Mesendoderm (in vitro differentiated cells): ENCODE measurements around the gene ESF1.

Experiments used
- DNase-seq: peaks from one replicate; pipeline ENCODE4 v3.0.0; 2013
- H2AK5ac ChIP-seq: 2 replicates; pipeline ENCODE4 v1.6.1; 2013; ENCODE audit warnings: low read length, inconsistent platforms
- H2BK120ac ChIP-seq: 2 replicates; pipeline ENCODE4 v1.6.1; 2013; ENCODE audit warnings: low read depth, mild to moderate bottlenecking, low read length, moderate library complexity, mixed read lengths
- H2BK15ac ChIP-seq: replicated peaks from 2 replicates; pipeline ENCODE4 v1.6.1; 2013; ENCODE audit warnings: low read depth, mild to moderate bottlenecking, moderate library complexity
- H2BK5ac ChIP-seq: 2 replicates; pipeline ENCODE4 v1.6.1; 2013; ENCODE audit warnings: low read length, inconsistent platforms
- H3K18ac ChIP-seq: 2 replicates; pipeline ENCODE4 v1.6.1; 2013; ENCODE audit warnings: mild to moderate bottlenecking, low read length, mixed read lengths
- H3K23ac ChIP-seq: one replicate; pipeline ENCODE4 v1.6.1; 2013; ENCODE audit warnings: low read length
- H3K27ac ChIP-seq: 2 replicates; pipeline ENCODE4 v1.5.1; 2013; ENCODE audit warnings: low read depth, mild to moderate bottlenecking, inconsistent platforms, low read length, moderate library complexity
- H3K27me3 ChIP-seq: 2 replicates; pipeline ENCODE4 v1.6.1; 2013; ENCODE audit warnings: low read length, control low read depth, mild to moderate bottlenecking, inconsistent platforms; ENCODE audit not compliant: insufficient read depth, poor library complexity
- H3K36me3 ChIP-seq: 2 replicates; pipeline ENCODE4 v1.6.1; 2013; ENCODE audit warnings: low read length, inconsistent platforms; ENCODE audit not compliant: control insufficient read depth, insufficient read depth
- H3K4ac ChIP-seq: one replicate; pipeline ENCODE4 v1.6.1; 2013; ENCODE audit warnings: low read depth, mild to moderate bottlenecking, low read length, moderate library complexity
- H3K4me1 ChIP-seq: 2 replicates; pipeline ENCODE4 v1.6.1; 2013; ENCODE audit warnings: low read depth, low read length, inconsistent platforms; ENCODE audit not compliant: control insufficient read depth
- H3K4me2 ChIP-seq: 2 replicates; pipeline ENCODE4 v1.6.1; 2013; ENCODE audit warnings: low read length
- H3K4me3 ChIP-seq: 2 replicates; pipeline ENCODE4 v1.5.1; 2013; ENCODE audit warnings: mild to moderate bottlenecking, low read length
- H3K56ac ChIP-seq: one replicate; pipeline ENCODE4 v1.6.1; 2013; ENCODE audit warnings: low read length
- H3K79me1 ChIP-seq: 2 replicates; pipeline ENCODE4 v1.6.1; 2013; ENCODE audit warnings: low read length, inconsistent platforms
- H3K79me2 ChIP-seq: 2 replicates; pipeline ENCODE4 v1.6.1; 2013; ENCODE audit warnings: mild to moderate bottlenecking, low read length; ENCODE audit not compliant: control insufficient read depth, insufficient read depth
- H3K9ac ChIP-seq: 2 replicates; pipeline ENCODE4 v1.6.1; 2013; ENCODE audit warnings: low read length, inconsistent platforms
- H4K5ac ChIP-seq: one replicate; pipeline ENCODE4 v1.6.1; 2013; ENCODE audit warnings: low read length
- H4K8ac ChIP-seq: one replicate; pipeline ENCODE4 v1.6.1; 2013; ENCODE audit warnings: low read depth, mild to moderate bottlenecking, control low read depth, low read length, moderate library complexity
- WGBS: extraction: QIAGEN DNeasy Blood & Tissue Kit; methylation state at CpG from one replicate; pipeline ENCODE4 v1.1.7; 2013; ENCODE audit warnings: low lambda C conversion rate, missing lambda C conversion rate; ENCODE audit not compliant: insufficient coverage; ENCODE audit errors: extremely low coverage; 5-methylcytosine and 5-hydroxymethylcytosine counted together

ESF1 gene

GRCh38 chr20:13775867-13776266 is 8.9 kb downstream of the ESF1 start:
- H2BK15ac ChIP-seq: no peak overlapping the region
- no peak overlapping the region for H3K56ac ChIP-seq
- no peak overlapping the region for H3K27ac ChIP-seq
- H3K36me3 ChIP-seq: peaks cover 2% of the 10 kb centered on the region
- no peak overlapping the region for H3K4ac ChIP-seq
- H3K79me2 ChIP-seq: peaks cover 5% of the 10 kb centered on the region
- no peak overlapping the region for H2BK120ac ChIP-seq
- H3K4me2 ChIP-seq: no peak overlapping the region
- peaks cover 5% of the 10 kb centered on the region for H3K79me1 ChIP-seq
- H2AK5ac ChIP-seq: no peak overlapping the region
- no peak for DNase-seq
- 100% methylated on average over 2 of the region's 4 CpGs for WGBS
- no peak overlapping the region for H3K9ac ChIP-seq
- no peak overlapping the region for H4K8ac ChIP-seq
- H3K4me3 ChIP-seq: no peak overlapping the region
- no peak overlapping the region for H4K5ac ChIP-seq
- H2BK5ac ChIP-seq: no peak overlapping the region
- no peaks in the 10 kb centered on the region for H3K4me1 ChIP-seq
- H3K18ac ChIP-seq: no peak overlapping the region
- H3K27me3 ChIP-seq: no peaks in the 10 kb centered on the region
- H3K23ac ChIP-seq: no peak overlapping the region

- no peak overlapping the region for H3K9ac ChIP-seq
- H3K4me1 ChIP-seq: no peaks in the 10 kb centered on the region
- no peaks in the 10 kb centered on the region for H3K79me1 ChIP-seq
- no peak overlapping the region for H4K8ac ChIP-seq
- peaks cover 2% of the 10 kb centered on the region for H3K36me3 ChIP-seq
- no peaks in the 10 kb centered on the region for H3K79me2 ChIP-seq
- no peak overlapping the region for H2BK15ac ChIP-seq
- H2BK120ac ChIP-seq: no peak overlapping the region
- H3K56ac ChIP-seq: no peak overlapping the region
- H2AK5ac ChIP-seq: no peak overlapping the region
- H3K27ac ChIP-seq: no peak overlapping the region
- H3K23ac ChIP-seq: no peak overlapping the region
- no peak overlapping the region for H3K4me3 ChIP-seq
- DNase-seq: no peak
- no peak overlapping the region for H3K4ac ChIP-seq
- H3K18ac ChIP-seq: no peak overlapping the region
- no peak overlapping the region for H2BK5ac ChIP-seq
- no peaks in the 10 kb centered on the region for H3K27me3 ChIP-seq
- no peak overlapping the region for H3K4me2 ChIP-seq
- WGBS: no CpG with 5 or more reads among the region's 4 CpGs
- H4K5ac ChIP-seq: no peak overlapping the region
These were observed 12.2 kb downstream of the ESF1 start for GRCh38 chr20:13772529-13772928.

- H3K4me3 ChIP-seq: no peak overlapping the region
- H2BK5ac ChIP-seq: no peak overlapping the region
- no peaks in the 10 kb centered on the region for H3K4me1 ChIP-seq
- no peak overlapping the region for H3K9ac ChIP-seq
- no peak overlapping the region for H2BK120ac ChIP-seq
- WGBS: no CpG with 5 or more reads among the region's 4 CpGs
- H3K4me2 ChIP-seq: no peak overlapping the region
- no peak overlapping the region for H3K18ac ChIP-seq
- no peak overlapping the region for H4K5ac ChIP-seq
- DNase-seq: peak; percentile 8
- H3K56ac ChIP-seq: no peak overlapping the region
- no peak overlapping the region for H2AK5ac ChIP-seq
- H4K8ac ChIP-seq: no peak overlapping the region
- H3K4ac ChIP-seq: no peak overlapping the region
- H3K79me2 ChIP-seq: no peaks in the 10 kb centered on the region
- H3K23ac ChIP-seq: no peak overlapping the region
- peaks cover under 1% of the 10 kb centered on the region for H3K36me3 ChIP-seq
- H2BK15ac ChIP-seq: no peak overlapping the region
- no peaks in the 10 kb centered on the region for H3K79me1 ChIP-seq
- no peaks in the 10 kb centered on the region for H3K27me3 ChIP-seq
- H3K27ac ChIP-seq: no peak overlapping the region
These were observed 12.8 kb downstream of the ESF1 start for GRCh38 chr20:13771853-13772453.

- no peak overlapping the region for H2BK5ac ChIP-seq
- H4K8ac ChIP-seq: no peak overlapping the region
- DNase-seq: no peak
- no peaks in the 10 kb centered on the region for H3K27me3 ChIP-seq
- no peak overlapping the region for H3K27ac ChIP-seq
- no peak overlapping the region for H3K4me3 ChIP-seq
- no peak overlapping the region for H2BK15ac ChIP-seq
- peaks cover 2% of the 10 kb centered on the region for H3K36me3 ChIP-seq
- no peak overlapping the region for H2AK5ac ChIP-seq
- H3K79me2 ChIP-seq: no peaks in the 10 kb centered on the region
- no peak overlapping the region for H2BK120ac ChIP-seq
- no peak overlapping the region for H3K23ac ChIP-seq
- no peak overlapping the region for H3K4ac ChIP-seq
- H3K56ac ChIP-seq: no peak overlapping the region
- no peak overlapping the region for H3K9ac ChIP-seq
- H3K79me1 ChIP-seq: no peaks in the 10 kb centered on the region
- H3K4me1 ChIP-seq: no peaks in the 10 kb centered on the region
- no CpG with 5 or more reads among the region's 5 CpGs for WGBS
- no peak overlapping the region for H3K4me2 ChIP-seq
- no peak overlapping the region for H3K18ac ChIP-seq
- no peak overlapping the region for H4K5ac ChIP-seq
These were observed 14.6 kb downstream of the ESF1 start for GRCh38 chr20:13770141-13770540.

- Histone ChIP-seq H4K5ac (no peak overlapping the region), H3K79me1 (no peaks in the 10 kb centered on the region), H3K27ac (no peak overlapping the region), H2BK120ac (no peak overlapping the region), H3K4me1 (no peaks in the 10 kb centered on the region), H3K4ac (no peak overlapping the region), H2BK5ac (no peak overlapping the region), H3K4me3 (no peak overlapping the region), H3K56ac (no peak overlapping the region), H3K18ac (no peak overlapping the region), H3K36me3 (peaks cover 2% of the 10 kb centered on the region), H3K9ac (no peak overlapping the region), H4K8ac (no peak overlapping the region), H2BK15ac (no peak overlapping the region), H3K79me2 (no peaks in the 10 kb centered on the region), H3K23ac (no peak overlapping the region), H3K27me3 (no peaks in the 10 kb centered on the region), H2AK5ac (no peak overlapping the region), H3K4me2 (no peak overlapping the region)
- no peak for DNase-seq
- WGBS: no CpG with 5 or more reads among the region's 1 CpG
These were observed 18.8 kb downstream of the ESF1 start for GRCh38 chr20:13765868-13766416.

- Histone ChIP-seq H3K56ac (no peak overlapping the region), H2BK5ac (no peak overlapping the region), H3K18ac (no peak overlapping the region), H3K36me3 (peaks cover 2% of the 10 kb centered on the region), H2BK15ac (no peak overlapping the region), H3K9ac (no peak overlapping the region), H3K4me3 (no peak overlapping the region), H2AK5ac (no peak overlapping the region), H3K4me2 (no peak overlapping the region), H3K23ac (no peak overlapping the region), H3K79me2 (no peaks in the 10 kb centered on the region), H4K5ac (no peak overlapping the region), H3K79me1 (no peaks in the 10 kb centered on the region), H3K27me3 (no peaks in the 10 kb centered on the region), H3K4me1 (no peaks in the 10 kb centered on the region), H3K27ac (no peak overlapping the region), H4K8ac (no peak overlapping the region), H2BK120ac (no peak overlapping the region), H3K4ac (no peak overlapping the region)
- DNase-seq: no peak
These were observed 19.4 kb downstream of the ESF1 start for GRCh38 chr20:13765299-13765698.
